Erythroblast (primary cell): ENCODE results near the gene MLLT1.

Source experiments
- DNase-seq, 2 experiments: peaks; one replicate each; lab custom pipeline; 2025; lab: John Stamatoyannopoulos, UW
- GATA1 ChIP-seq: IDR thresholded peaks from 2 replicates; pipeline ENCODE4 v1.6.1; 2011; ENCODE audit warnings: low read depth, mild to moderate bottlenecking, control low read depth, low read length, moderate library complexity
- POLR2A ChIP-seq: IDR thresholded peaks from 2 replicates; pipeline ENCODE4 v1.6.1; 2011; ENCODE audit warnings: mild to moderate bottlenecking, low read length

Gene MLLT1

GRCh38 chr19:6233056-6233826, 46.5 kb downstream of the MLLT1 start:
- DNase-seq: no peak
- TF ChIP-seq POLR2A (no peak), GATA1 (no peak)

GRCh38 chr19:6232601-6233055, 47.1 kb downstream of the MLLT1 start:
- TF ChIP-seq GATA1: no peak
- no peak for DNase-seq

- no peak for DNase-seq
- TF ChIP-seq POLR2A: no peak
- TF ChIP-seq GATA1: no peak
These were observed 48.8 kb downstream of the MLLT1 start for GRCh38 chr19:6230991-6231448.

GRCh38 chr19:6229951-6230712, 49.6 kb downstream of the MLLT1 start:
- no peak for DNase-seq
- no peak for TF ChIP-seq POLR2A
- no peak for TF ChIP-seq GATA1

- no peak for DNase-seq
- TF ChIP-seq GATA1 (no peak), POLR2A (no peak)
These were observed 50.4 kb downstream of the MLLT1 start for GRCh38 chr19:6229216-6229913.

GRCh38 chr19:6228551-6229215, 51.1 kb downstream of the MLLT1 start:
- TF ChIP-seq GATA1: no peak
- no peak for DNase-seq

GRCh38 chr19:6227936-6228325, 51.8 kb downstream of the MLLT1 start:
- no peak for DNase-seq
- TF ChIP-seq GATA1 (no peak), POLR2A (no peak)

GRCh38 chr19:6227156-6227935, 52.4 kb downstream of the MLLT1 start:
- DNase-seq: no peak

GRCh38 chr19:6226444-6227155, 53.2 kb downstream of the MLLT1 start:
- TF ChIP-seq GATA1 (no peak), POLR2A (no peak)
- no peak for DNase-seq

More at GRCh38 chr19:6227156-6227935, 52.4 kb downstream of the MLLT1 start:
- no peak for TF ChIP-seq GATA1
- no peak for TF ChIP-seq POLR2A

GRCh38 chr19:6226012-6226411, 53.8 kb downstream of the MLLT1 start:
- DNase-seq: no peak
- TF ChIP-seq GATA1: no peak
- TF ChIP-seq POLR2A: no peak

GRCh38 chr19:6225232-6225865, 54.4 kb downstream of the MLLT1 start:
- TF ChIP-seq GATA1: no peak
- no peak for DNase-seq

GRCh38 chr19:6224308-6224675, 55.5 kb downstream of the MLLT1 start:
- DNase-seq: no peak
- TF ChIP-seq GATA1 (no peak), POLR2A (no peak)
